ENCODE results near the gene BCAP31.
"Not testable (repeated sequence)": the region's sequence is repeated elsewhere in the genome, so short reads cannot be mapped to it uniquely, and the experiment has no call there.

The BCAP31 gene

DNA sequence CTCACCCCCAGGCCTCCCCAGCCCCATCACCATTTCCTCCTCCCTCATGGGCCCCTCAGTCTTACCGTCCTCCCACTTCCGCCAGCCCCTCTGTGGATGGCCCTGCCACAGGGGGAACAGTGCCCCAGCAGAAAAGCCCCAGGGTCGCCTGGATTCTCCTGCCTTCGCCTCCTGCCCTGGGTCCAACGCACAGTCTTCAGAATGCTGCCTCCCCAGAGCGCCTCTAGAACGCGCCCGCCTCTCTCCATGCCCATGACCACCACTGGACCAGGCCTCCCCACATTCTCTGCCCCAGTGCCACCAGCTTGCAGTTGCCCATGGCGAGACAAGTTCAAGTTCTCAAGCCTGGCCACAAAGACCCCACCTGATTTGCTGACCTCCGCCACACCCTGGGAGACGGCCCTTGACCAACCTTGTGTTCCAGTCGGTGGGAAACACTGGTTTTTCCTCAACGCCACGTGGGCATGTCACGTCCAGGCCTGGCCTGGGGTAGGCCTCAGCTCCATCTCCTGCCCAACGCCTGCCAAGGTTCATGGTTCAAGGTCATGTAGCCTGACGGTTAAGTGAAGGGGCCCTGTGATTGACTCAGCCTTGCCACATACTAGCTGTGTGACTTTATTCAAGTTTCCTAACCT lies 39.2 kb upstream of the BCAP31 start:
- DNase-seq (ENCODE audit: extremely low spot score, insufficient read length, low read depth) (no peak), FAIRE-seq (no peak)

DNA sequence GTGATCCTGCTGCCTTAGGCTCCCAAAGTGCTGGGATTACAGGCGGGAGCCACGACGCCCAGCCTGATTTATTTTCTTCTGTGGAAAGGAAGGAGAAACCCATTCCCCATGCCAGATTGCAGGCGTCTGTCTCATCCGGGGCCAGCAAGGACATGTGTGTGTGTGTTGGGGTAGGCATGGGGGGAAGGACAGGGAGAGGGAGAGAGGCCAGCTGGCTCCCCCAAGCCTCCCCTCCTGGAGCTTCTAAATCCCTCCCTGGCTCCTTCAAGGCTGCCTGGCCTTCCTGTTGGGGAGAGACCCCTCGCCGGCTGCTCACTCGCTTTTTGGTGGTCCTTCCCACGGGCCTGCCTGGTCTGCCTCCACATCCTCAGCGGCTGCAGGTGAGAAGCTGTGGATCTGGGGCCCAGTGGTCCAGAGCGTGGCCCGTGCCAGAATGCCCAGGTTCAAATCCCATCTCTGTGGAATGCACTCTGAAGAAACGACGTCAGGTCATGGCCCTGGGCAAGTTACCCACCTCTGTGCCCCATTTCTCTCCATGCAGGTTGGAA lies 38.5 kb upstream of the BCAP31 start:
- FAIRE-seq, result no peak
- no peak for DNase-seq (ENCODE audit: extremely low spot score, insufficient read length, low read depth)

DNA sequence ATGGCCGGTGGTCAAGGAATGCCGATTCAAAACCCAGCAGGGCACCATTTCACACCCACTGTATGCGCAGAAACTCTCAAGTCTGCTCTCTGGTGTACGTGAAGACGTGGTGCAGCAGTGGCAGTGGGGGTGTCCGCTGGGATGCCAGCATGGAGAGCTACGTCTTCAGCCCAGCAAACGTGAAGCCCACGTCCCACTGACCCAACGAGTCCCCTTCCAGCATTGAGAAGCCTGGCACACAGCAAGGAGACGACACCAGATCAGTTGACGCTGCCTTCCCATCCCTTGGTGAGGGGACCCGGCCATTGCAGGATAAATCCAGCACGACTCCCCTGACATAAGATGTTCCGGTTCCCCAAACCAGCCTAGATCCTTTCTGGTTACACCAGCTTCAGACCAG lies 37.7 kb upstream of the BCAP31 start:
- FAIRE-seq (no peak), DNase-seq (ENCODE audit: extremely low spot score, insufficient read length, low read depth) (no peak)

DNA sequence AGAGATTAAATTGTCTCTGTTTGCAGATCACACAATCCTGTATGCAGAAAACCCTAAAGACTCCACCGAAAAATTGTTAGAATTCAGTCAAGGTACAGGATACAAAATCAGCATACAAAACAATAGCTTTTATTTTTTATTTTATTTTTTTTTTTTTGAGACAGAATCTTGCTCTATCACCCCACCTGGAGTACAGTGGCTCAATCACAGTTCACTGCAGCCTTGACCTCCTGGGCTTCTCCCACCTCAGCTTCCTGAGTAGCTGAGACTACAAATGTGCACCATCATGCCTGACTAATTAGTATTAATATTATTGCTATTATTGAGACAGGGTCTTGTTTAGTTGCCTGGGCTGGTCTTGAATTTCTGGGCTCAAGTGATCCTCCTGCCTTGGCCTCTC lies 30.9 kb upstream of the BCAP31 start:
- no peak for DNase-seq (ENCODE audit: extremely low spot score, insufficient read length, low read depth)
- no peak for FAIRE-seq

- FAIRE-seq, result no peak
Observed at GRCh38 chrX:153750127-153750774, 26.1 kb upstream of the BCAP31 start.

DNA sequence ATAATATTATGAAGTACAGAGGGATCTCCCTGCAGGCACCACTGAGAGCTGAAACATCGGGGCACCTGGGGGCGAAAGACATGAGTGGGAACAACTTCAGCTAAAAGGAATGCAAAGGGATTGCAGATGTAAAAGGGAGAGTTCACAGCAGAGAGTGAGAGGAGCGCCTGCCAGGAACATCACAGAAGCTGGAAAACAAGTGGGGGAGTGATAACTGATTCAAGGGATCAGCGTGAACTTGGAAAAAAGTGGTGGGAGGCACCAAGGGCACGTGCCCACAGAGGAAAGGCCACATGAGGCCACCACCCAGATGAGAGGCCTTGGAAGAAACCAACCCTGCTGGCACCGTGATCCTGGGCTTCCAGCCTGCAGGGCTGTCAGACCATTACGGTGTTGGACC lies 24.8 kb upstream of the BCAP31 start:
- FAIRE-seq; DNase-seq (ENCODE audit: extremely low spot score, insufficient read length, low read depth): not testable (repeated sequence)

More at GRCh38 chrX:153750127-153750774, 26.1 kb upstream of the BCAP31 start:
- no peak for DNase-seq (ENCODE audit: extremely low spot score, insufficient read length, low read depth)

- not testable (repeated sequence) for FAIRE-seq; DNase-seq (ENCODE audit: extremely low spot score, insufficient read length, low read depth)
Observed at GRCh38 chrX:153746991-153747390, 22.8 kb upstream of the BCAP31 start.

DNA sequence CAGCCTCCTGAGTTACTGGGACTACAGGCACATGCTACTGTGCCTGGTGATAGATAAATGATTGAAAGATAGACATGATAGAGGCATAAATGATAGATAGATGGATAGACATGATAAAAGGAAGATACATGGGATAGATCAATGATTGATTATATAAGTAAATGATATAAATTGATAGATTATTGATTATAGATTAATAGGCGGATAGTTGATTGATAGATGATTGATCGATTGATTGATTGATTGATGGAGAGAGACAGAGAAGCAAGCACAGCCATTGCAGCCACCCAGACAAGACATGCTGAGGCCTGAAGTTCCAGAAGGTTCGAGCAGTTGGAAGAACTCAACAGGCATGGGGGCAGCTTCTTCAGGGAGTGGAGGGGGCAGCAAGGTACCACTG lies 22.2 kb upstream of the BCAP31 start:
- FAIRE-seq (no peak), DNase-seq (ENCODE audit: extremely low spot score, insufficient read length, low read depth) (no peak)

DNA sequence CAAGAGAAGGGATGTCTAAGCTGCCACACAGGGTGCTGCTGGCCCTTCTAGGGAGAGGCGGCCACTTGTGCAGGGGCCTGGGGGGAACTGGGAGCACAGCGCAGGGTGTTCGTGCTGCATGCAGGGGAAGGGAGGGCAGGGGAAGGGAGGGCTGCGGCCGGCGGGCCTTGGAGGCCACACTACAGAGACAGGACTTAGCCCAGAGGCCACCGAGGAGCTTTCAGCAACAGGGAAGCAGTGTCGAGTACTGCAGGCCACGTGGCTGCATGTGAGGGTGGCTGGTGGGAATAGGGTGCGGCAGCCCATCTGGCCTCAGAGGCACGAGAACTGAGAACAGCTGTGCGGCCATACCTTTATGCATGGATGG lies 20.9 kb upstream of the BCAP31 start:
- not testable (repeated sequence) for DNase-seq (ENCODE audit: extremely low spot score, insufficient read length, low read depth); FAIRE-seq

- FAIRE-seq (no peak), DNase-seq (ENCODE audit: extremely low spot score, insufficient read length, low read depth) (no peak)
Observed at GRCh38 chrX:153744210-153745066, 20.3 kb upstream of the BCAP31 start.

DNA sequence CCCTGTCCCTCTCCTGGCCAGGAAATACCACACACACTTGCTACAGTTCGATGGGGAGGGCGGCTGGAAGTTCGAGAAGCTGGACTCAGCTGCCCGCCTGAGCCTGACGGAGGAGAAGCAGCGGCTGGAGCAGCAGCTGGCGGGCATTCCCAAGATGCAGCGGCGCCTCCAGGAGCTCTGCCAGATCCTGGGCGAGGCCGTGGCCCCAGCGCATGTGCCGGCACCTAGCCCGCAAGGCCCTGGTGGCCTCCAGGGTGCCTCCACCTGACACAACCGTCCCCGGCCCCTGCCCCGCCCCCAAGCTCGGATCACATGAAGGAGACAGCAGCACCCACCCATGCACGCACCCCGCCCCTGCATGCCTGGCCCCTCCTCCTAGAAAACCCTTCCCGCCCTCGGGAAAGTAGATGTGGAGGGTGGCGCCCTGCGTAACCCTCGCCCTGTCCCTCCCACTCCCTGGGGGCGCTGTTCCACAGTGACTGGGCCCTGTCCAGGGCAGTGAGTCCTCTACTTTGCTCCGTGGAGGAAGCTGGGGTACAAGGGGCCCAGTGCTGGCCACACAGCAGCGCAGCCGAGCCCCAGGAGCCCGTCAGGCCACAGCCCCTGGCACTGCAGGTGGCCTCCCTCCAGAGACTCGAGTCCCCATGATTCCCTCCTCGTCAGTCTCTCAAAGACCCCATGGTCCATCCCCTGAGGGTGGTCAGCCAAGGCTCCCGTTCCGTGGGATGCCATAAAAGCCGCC lies 19.5 kb upstream of the BCAP31 start:
- FAIRE-seq; DNase-seq (ENCODE audit: extremely low spot score, insufficient read length, low read depth): not testable (repeated sequence)

GRCh38 chrX:153742796-153743467 lies 18.7 kb upstream of the BCAP31 start:
- FAIRE-seq; DNase-seq (ENCODE audit: extremely low spot score, insufficient read length, low read depth): not testable (repeated sequence)

- not testable (repeated sequence) for FAIRE-seq; DNase-seq (ENCODE audit: extremely low spot score, insufficient read length, low read depth)
Observed at GRCh38 chrX:153742111-153742510, 17.9 kb upstream of the BCAP31 start.

GRCh38 chrX:153741446-153741845 lies 17.3 kb upstream of the BCAP31 start:
- FAIRE-seq, result no peak
- no peak for DNase-seq (ENCODE audit: extremely low spot score, insufficient read length, low read depth)

DNA sequence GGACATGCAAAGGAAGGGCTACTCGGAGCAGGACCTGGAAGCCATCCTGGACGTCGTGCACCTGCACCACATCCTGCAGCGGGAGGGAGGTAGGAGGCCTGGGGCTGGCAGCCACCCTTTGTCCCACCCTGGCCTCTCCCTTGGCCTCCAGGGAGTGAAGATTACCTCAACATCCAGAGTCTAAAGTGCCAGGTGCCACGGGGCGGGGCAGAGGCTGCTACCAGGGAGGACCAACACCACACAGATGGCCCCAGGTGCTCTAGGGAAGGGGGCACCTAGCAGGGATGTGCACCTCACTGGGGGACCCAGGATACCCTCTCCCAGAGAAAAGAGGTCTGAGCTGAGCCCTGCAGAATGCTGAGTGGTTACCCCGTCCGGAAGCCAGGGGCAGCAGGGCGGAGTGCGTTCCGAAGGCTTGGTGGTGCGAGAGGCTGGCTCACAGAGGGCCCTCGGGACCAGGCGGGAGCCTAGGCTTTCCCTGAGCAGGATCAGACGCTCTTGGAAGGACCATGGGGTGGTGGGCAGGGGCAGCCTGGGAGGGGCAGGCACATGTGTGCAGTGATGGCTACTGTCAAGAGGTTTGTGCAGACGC lies 16.5 kb upstream of the BCAP31 start:
- no peak for FAIRE-seq
- DNase-seq (ENCODE audit: extremely low spot score, insufficient read length, low read depth), result no peak

DNA sequence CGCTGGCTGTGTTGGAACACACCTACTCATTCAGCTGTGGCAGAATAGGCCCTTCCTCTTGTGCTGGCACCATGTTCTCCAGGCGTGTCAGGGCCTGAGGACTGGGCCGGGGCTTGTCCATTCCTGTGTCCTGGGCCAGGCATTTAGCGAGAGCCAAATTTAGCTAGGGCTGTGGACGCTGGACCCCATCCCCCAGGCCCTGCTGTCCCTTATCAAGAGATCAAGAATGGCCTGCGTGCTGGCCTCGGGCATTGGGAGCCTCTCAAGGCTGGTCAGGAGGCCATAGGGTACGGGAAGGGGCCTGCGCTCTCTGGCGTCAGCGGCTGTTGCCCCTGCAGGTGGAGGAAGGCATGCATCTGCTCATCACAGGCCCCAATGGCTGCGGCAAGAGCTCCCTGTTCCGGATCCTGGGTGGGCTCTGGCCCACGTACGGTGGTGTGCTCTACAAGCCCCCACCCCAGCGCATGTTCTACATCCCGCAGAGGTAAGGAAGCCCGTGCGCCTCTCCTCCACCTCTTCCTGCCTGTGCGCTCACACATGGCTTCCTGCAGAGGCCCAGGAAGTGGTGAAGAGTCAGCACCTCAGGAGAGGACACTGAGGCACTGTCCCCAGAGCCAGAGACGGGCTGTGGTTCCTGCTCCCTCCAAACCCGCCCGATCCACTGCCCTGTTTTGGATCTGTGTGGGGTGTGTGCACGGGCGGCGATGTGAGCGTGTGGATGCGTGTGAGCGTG lies 15.7 kb upstream of the BCAP31 start:
- DNase-seq (ENCODE audit: extremely low spot score, insufficient read length, low read depth) (no peak), FAIRE-seq (no peak)

- DNase-seq (ENCODE audit: extremely low spot score, insufficient read length, low read depth), result no peak
- FAIRE-seq, result no peak
Observed at GRCh38 chrX:153738056-153738605, 13.9 kb upstream of the BCAP31 start.

- no peak for DNase-seq (ENCODE audit: extremely low spot score, insufficient read length, low read depth)
- no peak for FAIRE-seq
Observed at GRCh38 chrX:153736871-153737441, 12.8 kb upstream of the BCAP31 start.
